HCT116 (cell line): Measurements from ENCODE around the gene SUGP1. TPM values are rescaled to one million over a fixed set of nuclear protein-coding genes. Genes with fewer than 3 reads are reported as not detected.
"Not testable (repeated sequence)": the region's sequence is repeated elsewhere in the genome, so short reads cannot be mapped to it uniquely, and the experiment has no call there.

Experiments
- ATAC-seq: fragments of 200-7000 bp; cut with Tn5 transposase; 2 replicates; pipeline ENCODE4 v1.9.1; 2020; ENCODE audit warnings: mild to moderate bottlenecking, moderate library complexity
- BruUV-seq: library from RNA; stranded (reverse); fragments of 400-500 nt; replicated peaks from 2 replicates; lab custom pipeline; 2021; lab: Mats Ljungman, UMichigan
- CTCF ChIA-PET: fragments of 300-600 bp; sonication (Branson Sonifier 250); formaldehyde crosslinking; loops from one replicate; lab custom pipeline; 2021; ENCODE audit warnings: antibody characterized with exemption; lab: Charles Lee
- POLR2A ChIA-PET: fragments of 300-600, 350-600 bp; sonication (Branson Sonifier 250); formaldehyde crosslinking; loops from one replicate; lab custom pipeline; 2021; ENCODE audit warnings: antibody characterized with exemption; lab: Charles Lee
- RAD21 ChIA-PET, 2 experiments: fragments of 300-600 bp; sonication (Branson Sonifier 250); formaldehyde crosslinking; loops; one replicate each; lab custom pipeline; 2023; ENCODE audit warnings: low total read pairs in 2 of 2; ENCODE audit not compliant: uncharacterized antibody in 2 of 2, unreplicated experiment in 2 of 2, low non-redundant PET in 1 of 2; lab: Charles Lee
- DNase-seq: peaks from one replicate; pipeline ENCODE4 v3.0.0-alpha.2; 2010; ENCODE audit warnings: low read depth, low spot score
- H2AFZ ChIP-seq: fragments of 200-600 bp; shearing (Covaris generic), sonication (generic); 2 replicates; pipeline ENCODE4 v1.6.1; 2017; ENCODE audit warnings: low read depth, mixed run types, mixed read lengths, antibody characterized with exemption, low read length; ENCODE audit not compliant: poor library complexity, severe bottlenecking
- H3K27ac ChIP-seq: 2 replicates; pipeline ENCODE4 v1.5.1; 2012; ENCODE audit warnings: low read depth, low read length
- H3K27me3 ChIP-seq: fragments of 200-600 bp; sonication (generic); 2 replicates; pipeline ENCODE4 v1.6.1; 2016; ENCODE audit warnings: mixed run types, low read length, mixed read lengths; ENCODE audit not compliant: insufficient read depth
- H3K36me3 ChIP-seq, 2 experiments: fragments of 200-500 bp in 1 of 2; fragments of 200-600 bp in 1 of 2; sonication (Bioruptor generic) in 1 of 2; sonication (generic) in 1 of 2; 2 replicates each; pipeline versions ENCODE4 v1.5.1 to v1.6.1; 2014 to 2016; ENCODE audit warnings: low read length in 2 of 2, inconsistent platforms in 1 of 2, mixed read lengths in 1 of 2, mixed run types in 1 of 2; ENCODE audit not compliant: insufficient read depth in 2 of 2, control insufficient read depth in 1 of 2
- H3K4me1 ChIP-seq, 2 experiments: fragments of 200-600 bp in 1 of 2; sonication (generic) in 1 of 2; 2 replicates each; pipeline versions ENCODE4 v1.5.1 to v1.6.1; 2012 to 2017; ENCODE audit warnings: low read length in 2 of 2, inconsistent platforms in 1 of 2, mild to moderate bottlenecking in 1 of 2, mixed read lengths in 1 of 2, mixed run types in 1 of 2, moderate library complexity in 1 of 2; ENCODE audit not compliant: insufficient read depth in 2 of 2, control insufficient read depth in 1 of 2
- H3K4me2 ChIP-seq: fragments of 200-600 bp; sonication (generic); 2 replicates; pipeline ENCODE4 v1.6.1; 2017; ENCODE audit warnings: mixed run types, low read length, mixed read lengths
- H3K4me3 ChIP-seq, 2 experiments: fragments of 200-600 bp in 1 of 2; sonication (generic) in 1 of 2; replicated peaks in 1 of 2; 2 replicates each; pipeline ENCODE4 v1.5.1; 2011 to 2016; ENCODE audit warnings: low read length in 2 of 2, control low read depth in 1 of 2, low read depth in 1 of 2, mild to moderate bottlenecking in 1 of 2, mixed read lengths in 1 of 2, mixed run types in 1 of 2
- H3K79me2 ChIP-seq: fragments of 200-600 bp; sonication (generic); 2 replicates; pipeline ENCODE4 v1.6.1; 2017; ENCODE audit warnings: mild to moderate bottlenecking, mixed run types, low read length, moderate library complexity, mixed read lengths; ENCODE audit not compliant: insufficient read depth
- H3K9ac ChIP-seq: fragments of 200-600 bp; sonication (generic); 2 replicates; pipeline ENCODE4 v1.6.1; 2016; ENCODE audit warnings: low read length, mixed read lengths
- H3K9me2 ChIP-seq: fragments of 200-600 bp; sonication (generic), shearing (Covaris generic); 2 replicates; pipeline ENCODE4 v1.6.1; 2017; ENCODE audit warnings: mixed run types, mild to moderate bottlenecking, moderate library complexity; ENCODE audit not compliant: insufficient read depth
- H3K9me3 ChIP-seq, 2 experiments: fragments of 200-500 bp in 1 of 2; fragments of 200-600 bp in 1 of 2; sonication (Bioruptor generic) in 1 of 2; sonication (generic) in 1 of 2; 2 replicates each; pipeline ENCODE4 v1.6.1; 2014 to 2017; ENCODE audit warnings: low read length in 2 of 2, mixed read lengths in 2 of 2, inconsistent platforms in 1 of 2, low read depth in 1 of 2, mild to moderate bottlenecking in 1 of 2, mixed run types in 1 of 2, moderate library complexity in 1 of 2; ENCODE audit not compliant: control insufficient read depth in 1 of 2, insufficient read depth in 1 of 2
- H4K20me1 ChIP-seq: fragments of 200-600 bp; sonication (generic), shearing (Covaris generic); 2 replicates; pipeline ENCODE4 v1.6.1; 2017; ENCODE audit warnings: mixed run types, mild to moderate bottlenecking, moderate library complexity; ENCODE audit not compliant: insufficient read depth
- ELF1 ChIP-seq: IDR thresholded peaks from 2 replicates; pipeline ENCODE4 v1.6.1; 2012; ENCODE audit warnings: low read depth, borderline replicate concordance
- RAD21 ChIP-seq: IDR thresholded peaks from 2 replicates; pipeline ENCODE4 v1.6.1; 2012; ENCODE audit warnings: low read depth, mild to moderate bottlenecking
- intact Hi-C: fragments of 100-400 bp; cut with micrococcal nuclease; formaldehyde crosslinking; loops from 2 replicates; pipeline ENCODE4 v1.10.0; 2022
- total RNA-seq: library from RNA; stranded (reverse); gene quantifications from one replicate; pipeline ENCODE4 v1.2.1, GENCODE V29; 2021; ENCODE audit not compliant: unreplicated experiment
- TF ChIP-seq, protein P1 (sequence below): IDR thresholded peaks from 2 replicates; pipeline ENCODE4 v1.6.1; 2011; ENCODE audit warnings: mild to moderate bottlenecking, low read length, moderate library complexity; ENCODE audit not compliant: insufficient replicate concordance; ENCODE audit errors: extremely low read depth
- TF ChIP-seq, protein P2 (sequence below): IDR thresholded peaks from 2 replicates; pipeline ENCODE4 v1.6.1; 2012
- TF ChIP-seq, protein P3 (sequence below): IDR thresholded peaks from 2 replicates; pipeline ENCODE4 v1.6.1; 2012

Gene SUGP1
- total RNA-seq, 1 experiment from 2014 or later, result 47.6 TPM

DNA sequence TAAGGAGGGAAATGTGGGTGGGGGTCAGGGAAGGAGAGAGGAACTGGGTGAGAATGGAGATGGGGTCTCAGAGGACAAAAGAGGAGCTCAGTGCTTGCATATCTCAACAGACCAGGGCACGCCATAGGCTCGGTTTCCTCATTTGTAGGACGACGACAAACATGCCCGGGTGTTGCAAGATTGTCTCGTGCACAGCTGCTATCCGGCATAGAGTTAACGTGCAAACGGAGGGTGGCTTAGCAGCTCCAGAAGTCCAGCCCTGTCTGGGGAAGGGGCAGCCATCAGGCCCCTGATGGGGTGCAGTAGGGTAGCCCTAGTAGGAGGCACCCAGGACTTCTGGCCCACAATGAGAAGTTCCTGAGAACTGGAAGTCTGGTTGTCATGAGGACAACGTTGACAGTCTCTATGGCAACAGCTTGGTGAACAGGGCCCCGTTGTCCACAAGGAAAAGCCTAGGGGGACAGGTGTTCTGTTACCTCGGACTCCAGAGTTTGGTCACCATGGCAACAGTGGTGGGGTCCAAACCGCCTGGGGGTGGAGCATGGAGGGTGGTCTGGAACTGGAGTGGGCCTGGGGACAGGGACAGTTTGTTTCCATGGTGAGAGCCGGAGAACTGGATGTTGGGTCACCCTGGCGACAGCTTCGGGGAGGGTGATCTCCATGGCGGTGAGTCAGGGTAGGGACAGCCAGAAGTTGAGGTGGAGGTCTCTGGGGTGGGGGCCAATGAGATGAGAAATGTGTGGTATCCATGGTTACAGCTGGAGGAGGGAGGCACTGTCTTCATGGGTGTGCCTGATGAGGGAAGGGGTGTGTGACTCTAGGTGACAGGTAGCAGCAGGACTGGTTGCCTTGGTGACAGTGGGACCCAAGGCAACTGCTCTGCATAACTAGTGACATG is 64.0 kb downstream of the SUGP1 start (continued):
- TF ChIP-seq, protein P1, sequence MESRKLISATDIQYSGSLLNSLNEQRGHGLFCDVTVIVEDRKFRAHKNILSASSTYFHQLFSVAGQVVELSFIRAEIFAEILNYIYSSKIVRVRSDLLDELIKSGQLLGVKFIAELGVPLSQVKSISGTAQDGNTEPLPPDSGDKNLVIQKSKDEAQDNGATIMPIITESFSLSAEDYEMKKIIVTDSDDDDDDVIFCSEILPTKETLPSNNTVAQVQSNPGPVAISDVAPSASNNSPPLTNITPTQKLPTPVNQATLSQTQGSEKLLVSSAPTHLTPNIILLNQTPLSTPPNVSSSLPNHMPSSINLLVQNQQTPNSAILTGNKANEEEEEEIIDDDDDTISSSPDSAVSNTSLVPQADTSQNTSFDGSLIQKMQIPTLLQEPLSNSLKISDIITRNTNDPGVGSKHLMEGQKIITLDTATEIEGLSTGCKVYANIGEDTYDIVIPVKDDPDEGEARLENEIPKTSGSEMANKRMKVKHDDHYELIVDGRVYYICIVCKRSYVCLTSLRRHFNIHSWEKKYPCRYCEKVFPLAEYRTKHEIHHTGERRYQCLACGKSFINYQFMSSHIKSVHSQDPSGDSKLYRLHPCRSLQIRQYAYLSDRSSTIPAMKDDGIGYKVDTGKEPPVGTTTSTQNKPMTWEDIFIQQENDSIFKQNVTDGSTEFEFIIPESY, result no peak
- TF ChIP-seq RAD21, result no peak
- no peak for TF ChIP-seq ELF1
- TF ChIP-seq, protein P2, sequence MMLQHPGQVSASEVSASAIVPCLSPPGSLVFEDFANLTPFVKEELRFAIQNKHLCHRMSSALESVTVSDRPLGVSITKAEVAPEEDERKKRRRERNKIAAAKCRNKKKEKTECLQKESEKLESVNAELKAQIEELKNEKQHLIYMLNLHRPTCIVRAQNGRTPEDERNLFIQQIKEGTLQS, result no peak
- TF ChIP-seq, protein P3, sequence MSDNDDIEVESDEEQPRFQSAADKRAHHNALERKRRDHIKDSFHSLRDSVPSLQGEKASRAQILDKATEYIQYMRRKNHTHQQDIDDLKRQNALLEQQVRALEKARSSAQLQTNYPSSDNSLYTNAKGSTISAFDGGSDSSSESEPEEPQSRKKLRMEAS, result no peak

DNA sequence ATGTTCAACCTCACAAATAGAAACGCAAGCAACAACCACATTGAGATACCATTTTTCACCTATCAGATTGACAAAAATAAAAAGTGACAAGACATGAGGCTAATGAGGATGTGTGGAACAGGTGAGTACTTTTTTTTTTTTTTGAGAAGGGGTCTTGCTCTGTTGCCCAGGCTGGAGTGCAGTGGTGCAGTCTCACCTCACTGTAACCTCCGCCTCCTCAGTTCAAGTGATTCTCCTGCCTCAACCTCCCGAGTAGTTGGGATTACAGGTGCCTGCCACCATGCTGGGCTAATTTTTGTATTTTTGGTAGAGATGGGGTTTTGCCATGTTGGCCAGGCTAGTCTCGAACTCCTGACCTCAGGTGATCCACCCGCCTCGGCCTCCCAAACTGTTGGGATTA is 66.9 kb downstream of the SUGP1 start:
- H3K36me3 ChIP-seq, H3K4me3 ChIP-seq, H3K9me2 ChIP-seq, DNase-seq, BruUV-seq, H3K79me2 ChIP-seq, H4K20me1 ChIP-seq, H2AFZ ChIP-seq, H3K9ac ChIP-seq, intact Hi-C loops, H3K4me1 ChIP-seq, H3K4me2 ChIP-seq, H3K27ac ChIP-seq, POLR2A ChIA-PET, ATAC-seq, H3K9me3 ChIP-seq, RAD21 ChIA-PET, CTCF ChIA-PET: not testable (repeated sequence)
- H3K27me3 ChIP-seq, result peaks cover 26% of the 10 kb centered on the region
